Stimulated activated CD4-positive, alpha-beta T cell treated with anti-CD3 and anti-CD28 coated beads, Interleukin-12 subunit alpha, Interleukin-12 subunit beta, amount 100 ng/mL, for 24 hours (primary cell): ENCODE results near the gene FAM170B.

Source experiments
- DNase-seq, 2 experiments: peaks; one replicate each; pipeline ENCODE4 v3.0.0-alpha.2; 2020; ENCODE audit warnings: low read depth in 2 of 2

Gene FAM170B

DNA sequence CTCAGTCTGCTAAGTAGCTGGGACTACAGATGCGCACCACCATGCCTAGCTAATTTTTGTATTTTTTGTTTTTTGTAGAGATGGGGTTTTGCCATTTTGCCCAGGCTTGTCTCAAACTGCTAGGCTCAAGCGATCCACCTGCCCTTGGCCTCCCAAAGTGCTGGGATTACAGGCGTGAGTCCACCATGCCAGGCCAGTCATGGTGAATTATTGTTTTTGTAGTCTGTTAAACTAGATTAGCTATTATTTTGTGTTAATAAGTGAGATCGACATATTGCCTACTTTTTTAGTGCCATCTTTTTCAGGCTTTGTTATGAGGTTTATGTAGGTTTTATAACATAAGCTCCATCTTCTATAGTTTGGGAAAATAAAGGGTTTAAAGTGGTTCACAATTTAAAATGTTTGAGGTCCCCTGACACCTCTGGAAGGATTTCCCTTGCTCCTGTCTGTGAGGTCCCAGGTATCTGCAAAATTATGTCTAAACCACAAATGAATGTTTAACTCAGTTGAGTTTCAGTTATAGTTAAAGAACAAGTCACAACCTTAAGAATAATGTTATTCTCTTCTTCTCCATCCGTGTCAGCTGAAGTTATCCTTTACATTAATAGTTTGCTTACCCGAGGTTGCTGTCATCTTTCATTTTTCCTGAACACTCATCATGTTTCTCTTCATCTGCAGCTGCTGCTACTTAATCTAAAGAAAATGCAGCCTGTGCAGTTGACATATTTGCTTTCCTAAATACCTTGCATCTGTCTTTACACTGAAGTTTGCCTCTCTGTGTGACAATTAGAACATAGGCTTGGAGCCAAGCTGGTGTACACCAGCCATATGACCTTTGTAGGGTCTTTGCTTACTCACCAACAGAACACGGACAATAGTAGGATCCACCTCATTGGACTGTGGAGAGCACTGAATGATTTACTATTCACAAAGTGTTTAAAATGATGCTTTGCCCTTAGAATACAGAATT, 9.6 kb downstream of the FAM170B start:
- DNase-seq, result no peak

DNA sequence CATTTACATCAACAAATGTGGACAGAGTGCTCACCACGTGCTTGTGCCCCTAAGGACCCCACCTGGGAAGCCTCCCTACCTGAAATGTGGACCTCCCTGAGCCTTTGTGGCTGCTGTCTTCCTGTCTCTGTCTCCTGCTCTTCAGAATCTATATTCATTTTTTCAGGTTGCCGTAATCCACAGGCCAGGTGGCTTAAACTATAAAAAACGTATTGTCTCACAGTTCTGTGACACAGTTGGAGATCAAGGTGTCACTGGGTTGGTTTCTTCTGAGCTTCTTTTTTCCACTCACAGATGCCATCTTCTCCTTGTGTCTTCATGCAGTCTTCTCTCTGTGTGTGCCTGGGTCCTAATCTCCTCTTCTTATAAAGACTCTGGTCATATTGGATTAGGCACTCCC, 12.9 kb downstream of the FAM170B start:
- no peak for DNase-seq

- no peak for DNase-seq
These were observed 14.1 kb downstream of the FAM170B start for GRCh38 chr10:49119746-49120145.

DNA sequence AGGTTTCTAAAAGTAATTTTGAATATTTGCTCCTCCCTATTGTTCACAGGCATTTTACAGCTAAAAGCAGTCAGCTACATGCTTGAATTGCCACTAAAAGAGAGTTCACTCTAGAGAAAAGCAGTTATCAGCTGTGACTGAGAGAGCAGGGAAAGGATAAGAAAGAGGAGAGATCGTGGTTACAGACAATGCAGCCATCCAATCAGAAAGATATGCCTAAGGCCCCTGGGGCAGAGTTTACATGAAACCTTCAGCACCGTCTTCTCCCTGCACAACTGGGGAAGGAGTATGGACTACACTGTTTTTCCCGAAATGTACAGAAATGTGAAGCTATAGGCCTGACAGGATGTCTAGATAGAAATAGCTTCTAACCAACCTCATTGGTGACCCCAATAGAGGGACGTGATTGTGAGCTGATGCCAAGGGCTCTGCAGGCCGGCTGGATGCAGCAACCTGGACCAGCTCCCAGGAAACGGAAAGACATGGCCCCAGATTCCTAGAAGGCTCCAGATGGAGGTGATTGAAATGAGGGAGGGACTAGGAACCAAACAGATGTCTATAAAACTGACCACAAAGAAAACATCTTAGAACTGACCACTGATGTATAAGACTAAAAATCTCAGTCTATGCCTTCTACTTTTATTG, 15.3 kb downstream of the FAM170B start:
- DNase-seq, result no peak

DNA sequence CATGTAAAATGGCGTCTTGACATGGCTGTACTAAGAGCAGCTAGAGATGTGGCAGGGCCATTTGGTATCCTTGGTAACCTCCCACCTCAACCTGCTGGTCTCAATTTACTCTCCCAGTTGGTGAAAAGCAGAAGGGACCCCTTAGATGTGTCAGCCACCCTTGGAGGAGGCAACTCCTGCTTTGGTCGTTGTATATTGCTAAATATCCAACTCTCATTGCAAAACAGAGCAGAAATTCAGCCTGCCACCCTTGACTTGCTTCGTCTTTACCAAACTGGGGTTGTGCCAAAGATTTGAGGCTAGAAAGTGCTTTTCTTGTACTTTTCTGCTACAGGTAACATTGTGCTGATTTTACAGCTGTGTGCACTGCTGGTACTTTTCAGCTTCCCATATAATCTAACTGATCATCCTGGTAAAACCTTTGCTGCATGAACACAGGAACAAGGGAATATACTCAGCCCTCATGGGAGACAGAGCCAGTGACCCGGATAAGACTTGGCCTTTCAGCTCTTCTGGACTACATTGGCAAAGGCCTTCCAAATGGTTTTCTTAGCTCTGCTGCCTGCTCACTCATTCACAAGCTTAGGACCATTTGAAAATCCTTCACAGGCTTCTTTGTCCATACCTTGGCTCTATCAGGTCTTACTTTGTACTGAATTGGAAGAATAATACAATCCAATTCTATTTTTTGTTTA, 16.3 kb downstream of the FAM170B start:
- DNase-seq, result no peak

DNA sequence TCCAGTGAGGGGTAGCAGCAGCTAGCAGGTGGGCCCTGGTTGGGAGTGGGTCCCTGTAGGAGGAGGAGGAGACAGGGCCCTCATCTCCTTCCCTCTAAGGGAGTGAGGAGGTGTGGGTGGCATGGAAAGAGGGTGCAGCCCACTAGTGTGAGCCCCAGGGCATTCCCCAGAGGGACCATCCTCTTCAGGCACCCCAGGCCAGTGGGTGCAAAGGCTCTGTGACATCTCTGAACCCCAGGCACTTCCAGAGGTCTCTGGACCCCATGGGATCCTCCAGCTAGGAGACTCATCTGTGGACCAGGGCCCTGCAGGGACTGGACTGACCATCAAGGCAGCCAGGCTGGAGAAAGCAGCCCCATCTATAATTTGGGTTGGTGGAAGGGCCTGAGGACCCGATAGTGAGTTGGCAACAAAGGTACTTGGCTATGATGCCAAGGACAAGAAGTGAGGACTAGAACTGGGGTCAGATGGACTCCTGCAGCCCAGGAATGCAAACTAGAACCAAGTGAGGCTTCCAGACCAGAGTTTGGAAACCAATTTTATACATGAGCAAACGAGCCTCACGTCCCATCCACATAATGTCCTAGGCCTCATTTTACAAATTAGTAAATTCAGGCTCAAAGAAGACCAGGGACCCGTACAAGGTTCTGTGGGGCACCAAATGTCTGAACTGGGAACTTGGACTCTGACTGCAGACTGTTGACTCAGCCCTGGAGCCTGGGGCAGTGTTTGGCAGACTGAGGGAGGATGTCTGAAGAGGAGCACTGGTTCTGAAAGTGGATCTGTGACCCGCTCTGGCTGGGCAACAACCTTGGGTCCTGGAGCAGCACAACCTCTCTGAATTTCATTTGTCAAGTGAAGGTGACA, 17.1 kb downstream of the FAM170B start:
- DNase-seq, result no peak

DNA sequence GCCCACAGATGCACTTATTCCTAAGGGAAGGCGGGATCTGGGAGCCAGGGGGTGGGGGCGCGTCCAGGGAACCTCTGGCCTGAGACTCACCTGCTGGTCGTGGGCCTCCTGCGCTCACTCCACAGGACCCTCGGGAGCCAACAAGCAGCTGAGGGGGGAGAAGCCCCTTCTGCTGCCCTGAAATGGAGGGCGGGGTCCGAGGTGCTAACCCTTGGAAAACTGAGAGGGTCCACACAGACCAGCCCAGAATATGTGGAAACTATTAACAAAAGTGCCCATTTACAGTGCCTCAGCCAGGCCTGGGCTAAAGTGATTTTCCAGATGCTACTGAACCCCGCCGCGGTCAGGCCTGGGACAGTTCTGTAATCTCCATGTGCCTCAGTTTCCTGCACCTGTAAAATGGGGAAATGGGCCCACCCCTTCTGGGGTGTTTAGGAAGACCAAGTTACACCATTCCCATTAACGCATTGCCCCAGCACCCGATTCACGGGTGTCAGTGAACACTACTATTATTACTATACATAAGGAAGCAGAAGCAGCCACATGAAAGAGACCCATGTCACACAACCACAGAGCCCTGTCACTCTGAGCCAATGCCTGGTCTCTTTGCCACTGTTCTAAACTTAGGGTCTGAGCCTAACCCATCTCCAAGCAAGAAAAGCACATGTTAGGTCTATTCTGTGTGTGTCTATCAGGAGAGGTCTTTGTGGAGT, 17.9 kb downstream of the FAM170B start:
- no peak for DNase-seq

DNA sequence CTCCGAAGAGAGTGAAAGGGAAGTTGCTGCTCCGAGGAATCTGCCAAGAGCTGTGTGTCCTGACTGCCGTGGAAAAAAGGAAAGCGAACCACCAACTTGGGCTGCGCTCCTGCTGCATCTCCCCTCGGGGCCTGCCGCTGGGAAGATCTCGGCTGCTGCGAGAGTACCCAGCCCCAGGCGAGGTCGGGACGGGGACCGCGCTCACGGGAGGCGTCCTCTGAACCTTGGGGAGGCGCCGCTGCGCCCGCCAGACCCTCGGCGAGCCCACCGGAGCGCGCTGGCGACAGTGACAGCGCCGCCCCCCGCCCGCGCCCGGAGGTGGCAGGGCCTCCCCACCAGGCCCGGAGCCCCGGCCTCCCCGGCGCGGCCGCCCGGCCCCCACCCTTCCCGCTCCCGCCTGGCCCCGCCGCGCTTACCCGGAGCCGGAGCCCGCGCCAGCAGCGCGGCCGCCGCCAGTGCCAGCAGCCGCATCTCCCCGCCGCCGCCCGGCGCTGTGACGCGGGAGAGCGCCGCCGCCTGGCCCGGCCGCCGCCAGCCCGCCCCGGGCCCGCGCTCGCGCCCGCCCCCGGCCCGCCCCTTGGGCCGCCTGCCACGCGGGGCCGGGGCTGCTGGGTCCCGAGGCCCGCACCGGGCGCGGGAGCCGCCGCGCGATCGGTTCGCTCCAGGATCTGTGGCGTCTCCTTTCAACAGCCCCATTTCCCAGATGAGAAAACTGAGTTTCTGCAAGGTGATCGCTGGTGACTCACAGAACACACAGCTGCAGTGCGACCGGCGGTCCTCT, 18.6 kb downstream of the FAM170B start, which contains the start of gene VSTM4:
Gene VSTM4 (minus strand): TSS at position 508 of the 781 bp plus-strand sequence. CDS start 37 bp downstream, at position 471.
- DNase-seq, result no peak

GRCh38 chr10:49114718-49115014, 19.2 kb downstream of the FAM170B start:
- no peak for DNase-seq

DNA sequence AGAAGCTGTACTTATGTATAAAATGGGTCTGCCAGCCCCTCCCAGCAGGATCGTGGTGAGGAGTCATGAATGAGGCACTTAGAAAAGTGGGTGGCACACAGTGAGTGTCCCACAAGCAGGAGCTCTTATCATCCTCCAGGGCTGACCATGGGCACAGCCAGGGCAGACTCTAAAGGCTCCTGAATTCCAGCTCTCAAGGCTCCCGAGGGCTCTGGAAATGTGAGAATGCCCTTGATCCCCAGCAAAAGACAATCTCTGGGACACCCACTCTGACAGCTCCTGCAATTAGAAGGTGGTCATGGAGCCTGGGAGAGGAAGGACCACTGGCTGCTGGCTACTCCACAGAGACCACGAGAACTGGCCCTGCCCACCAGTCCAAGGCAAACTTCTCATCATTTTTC, 20.1 kb downstream of the FAM170B start:
- no peak for DNase-seq

DNA sequence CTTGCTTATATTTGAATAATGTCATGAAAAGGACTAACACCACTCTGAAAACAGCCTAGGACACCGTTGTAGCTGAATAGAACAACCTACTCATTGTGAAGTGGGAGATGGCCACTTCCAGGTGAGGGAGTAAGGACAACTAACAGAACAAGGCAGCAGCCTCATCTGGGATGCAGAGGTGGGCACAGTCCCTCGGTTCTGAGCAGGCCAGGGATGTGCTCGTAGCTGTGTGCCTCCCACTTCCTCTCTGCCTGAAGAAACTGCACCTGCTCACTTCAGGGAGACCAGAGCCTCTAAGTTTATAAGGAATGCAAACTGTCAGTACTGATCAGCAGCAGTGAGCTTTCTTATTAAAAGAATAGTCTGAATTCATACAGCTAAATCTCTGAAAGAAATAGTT, 21.0 kb downstream of the FAM170B start:
- no peak for DNase-seq

DNA sequence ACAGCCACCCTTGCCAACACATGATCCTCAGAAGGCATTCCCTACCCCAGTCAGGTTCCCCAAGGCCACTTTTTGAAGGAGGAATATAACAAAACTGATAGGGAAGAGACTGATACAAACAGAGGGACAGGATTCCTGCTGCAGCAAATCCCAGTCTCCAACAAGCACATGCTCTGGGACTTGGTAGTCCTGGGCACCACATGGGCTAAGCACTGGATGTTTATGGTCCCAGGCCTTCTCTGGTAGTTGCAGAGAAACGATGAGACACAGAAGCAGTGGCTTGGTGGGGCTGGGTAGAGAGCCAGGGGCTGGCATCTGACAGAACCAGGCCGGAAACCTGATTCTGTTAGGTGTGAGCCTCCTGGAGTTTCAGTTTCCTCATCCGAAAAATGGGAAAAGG, 21.7 kb downstream of the FAM170B start:
- no peak for DNase-seq

DNA sequence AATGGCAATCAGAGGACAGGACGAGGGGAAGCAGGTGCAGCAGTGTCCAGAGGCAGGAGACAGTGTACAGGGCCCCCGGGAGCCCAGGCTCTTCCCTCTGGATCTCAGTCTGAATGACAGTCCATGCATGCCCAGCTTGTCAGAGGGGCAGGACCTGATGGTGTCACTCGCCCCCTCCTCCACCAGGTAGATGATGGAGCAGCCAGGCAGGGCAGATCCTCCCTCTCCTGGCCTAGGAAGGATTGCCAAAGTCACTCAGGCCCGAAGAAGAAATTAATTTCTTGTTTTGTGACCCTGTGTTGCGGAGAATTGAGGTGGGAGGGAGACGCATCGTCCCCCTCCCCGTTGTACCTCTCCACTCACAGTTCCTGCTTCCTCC, 22.5 kb downstream of the FAM170B start:
- no peak for DNase-seq

DNA sequence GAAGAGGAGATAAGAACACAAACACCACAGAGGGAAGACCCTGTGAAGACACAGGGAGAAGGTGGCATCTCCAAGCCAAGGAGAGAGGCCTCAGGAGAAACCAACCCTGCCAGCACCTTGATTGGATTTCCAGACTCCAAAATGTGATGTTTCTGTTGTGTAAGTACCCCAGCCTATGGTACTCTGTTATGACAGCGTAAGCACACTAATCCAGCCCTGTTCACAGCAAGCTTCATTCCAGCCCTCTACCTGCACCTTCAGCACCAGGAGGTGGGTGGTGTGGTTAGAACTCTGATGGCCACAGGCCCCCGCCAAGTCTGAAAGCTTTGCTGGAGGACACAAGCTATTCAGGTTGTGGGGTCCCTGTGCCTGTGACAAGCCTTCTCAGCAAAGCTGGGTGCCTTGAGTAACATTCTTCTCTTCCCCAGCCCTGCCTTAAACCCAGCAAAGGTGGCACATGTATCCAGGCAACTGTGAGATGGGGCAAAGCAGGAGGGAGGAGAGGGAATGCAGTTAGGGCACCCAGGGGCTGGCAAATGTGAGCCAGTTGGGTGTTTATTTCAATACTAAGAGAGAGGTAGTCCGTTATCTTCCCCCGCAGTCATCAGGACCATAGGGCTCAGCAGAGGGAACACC, 23.0 kb downstream of the FAM170B start:
- DNase-seq, result no peak

- DNase-seq, result no peak
These were observed 24.0 kb downstream of the FAM170B start for GRCh38 chr10:49109669-49110340.

DNA sequence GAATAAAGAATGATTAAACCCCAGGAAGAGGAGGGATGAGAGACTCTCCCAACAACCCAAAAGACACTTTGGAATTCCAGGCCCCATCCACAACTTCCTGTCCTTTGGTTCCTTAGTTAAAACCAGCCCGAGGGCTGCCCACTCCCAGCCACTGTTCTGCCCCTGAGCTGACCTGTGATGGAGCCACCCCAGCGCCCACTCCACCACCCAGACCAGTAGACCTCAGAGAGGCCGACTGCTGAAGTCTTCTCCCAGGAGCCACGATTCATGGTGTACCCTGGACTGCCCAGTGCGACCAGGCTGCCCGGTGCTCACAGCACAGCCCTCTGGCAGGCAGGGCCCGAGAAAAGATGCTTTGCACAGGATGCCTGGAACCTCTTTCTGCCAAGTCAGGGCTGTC, 25.2 kb downstream of the FAM170B start:
- no peak for DNase-seq

DNA sequence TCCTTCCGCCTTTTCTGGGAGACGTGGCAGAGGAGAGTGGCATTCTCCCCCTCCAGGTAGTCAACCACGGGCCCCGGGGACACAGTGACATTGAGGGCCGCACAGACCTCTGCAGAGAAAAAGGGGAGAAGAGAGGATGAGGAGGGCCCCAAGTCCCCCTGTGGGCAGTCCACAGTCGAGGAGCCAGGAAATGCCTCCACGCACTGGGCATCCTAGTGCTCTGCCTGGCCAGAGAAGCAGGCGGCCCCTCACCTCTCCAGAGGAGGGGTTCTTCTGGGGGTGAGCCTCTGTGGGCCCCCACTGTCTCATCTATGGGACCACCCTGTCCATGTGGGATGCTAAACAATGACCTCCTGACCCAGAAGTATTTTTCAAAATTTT, 25.9 kb downstream of the FAM170B start:
- DNase-seq, result no peak

DNA sequence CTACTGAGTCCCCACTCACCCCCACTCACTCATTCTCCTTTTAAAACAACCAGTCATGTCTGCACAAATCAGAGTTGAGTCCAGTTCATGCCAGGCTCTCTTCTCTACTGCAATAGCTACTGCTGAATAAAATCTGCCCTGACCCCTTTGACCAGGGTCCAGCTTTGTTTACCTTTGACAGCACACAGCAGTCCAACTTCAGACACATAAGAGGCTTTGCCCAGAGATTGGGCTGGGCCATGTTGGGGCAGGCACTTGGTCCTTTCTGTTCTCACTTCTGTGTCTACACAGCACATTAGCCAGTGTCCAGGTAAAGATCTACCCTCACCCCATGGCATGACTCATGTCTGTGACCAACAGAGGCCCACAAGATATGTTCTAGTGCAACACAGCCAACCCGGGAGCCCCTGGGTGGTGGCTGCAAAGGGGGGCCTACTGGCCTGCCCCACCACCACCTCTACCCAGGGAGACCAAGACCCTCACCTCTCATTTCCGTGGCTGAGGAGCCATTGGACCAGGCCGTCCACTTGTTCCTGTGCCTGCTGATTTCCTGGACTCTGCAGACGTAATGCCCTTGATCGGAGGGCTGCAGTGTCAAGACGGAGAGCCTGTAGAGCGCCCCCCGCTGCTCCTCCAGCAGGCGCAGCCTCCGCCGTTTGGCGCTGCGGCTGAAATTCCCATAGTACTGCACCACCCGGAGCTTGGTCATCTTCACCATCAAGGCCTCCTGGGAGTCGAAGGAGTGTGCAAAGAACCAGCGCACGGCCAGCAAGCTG, 26.5 kb downstream of the FAM170B start:
- no peak for DNase-seq
